Stromal cell of bone marrow (primary cell): Measurements from ENCODE around the gene PHC1.
"Not testable (repeated sequence)": the region's sequence is repeated elsewhere in the genome, so short reads cannot be mapped to it uniquely, and the experiment has no call there.

Experiments used
- DNase-seq: peaks from one replicate; pipeline ENCODE4 v3.0.0-alpha.2; 2012; ENCODE audit warnings: low read depth

PHC1 gene

DNA sequence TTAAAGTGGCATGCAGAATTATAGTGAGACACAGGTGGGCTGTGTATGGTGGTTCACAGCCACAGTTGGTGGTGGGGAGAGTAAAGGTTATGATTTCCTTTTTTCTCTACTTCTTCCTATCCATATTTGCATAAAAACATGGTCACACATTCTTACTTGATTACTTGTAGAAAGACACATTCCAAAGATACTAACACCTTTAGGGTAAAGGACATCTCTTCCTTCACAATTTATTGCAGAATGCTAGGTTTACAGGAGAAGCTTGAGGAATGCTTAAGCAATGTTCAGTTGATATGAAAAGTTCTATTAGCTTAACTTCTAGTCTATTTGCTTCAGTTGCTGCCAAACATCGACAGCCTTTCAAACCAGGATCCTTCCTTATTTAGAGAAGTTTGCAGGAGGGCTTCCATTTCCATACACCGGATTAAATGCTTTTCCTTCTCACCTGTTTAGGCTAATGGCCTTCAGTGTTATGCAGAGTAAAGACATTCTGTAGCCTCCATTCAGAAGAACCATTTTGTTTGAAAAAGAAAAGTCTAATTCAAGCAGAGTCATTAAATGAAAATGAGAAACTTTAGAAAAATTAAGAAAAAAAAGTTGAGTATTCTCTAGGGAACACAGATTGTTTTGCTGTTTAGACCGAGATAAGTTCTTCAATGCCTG lies 2.6 kb upstream of the PHC1 start:
- no peak for DNase-seq

DNA sequence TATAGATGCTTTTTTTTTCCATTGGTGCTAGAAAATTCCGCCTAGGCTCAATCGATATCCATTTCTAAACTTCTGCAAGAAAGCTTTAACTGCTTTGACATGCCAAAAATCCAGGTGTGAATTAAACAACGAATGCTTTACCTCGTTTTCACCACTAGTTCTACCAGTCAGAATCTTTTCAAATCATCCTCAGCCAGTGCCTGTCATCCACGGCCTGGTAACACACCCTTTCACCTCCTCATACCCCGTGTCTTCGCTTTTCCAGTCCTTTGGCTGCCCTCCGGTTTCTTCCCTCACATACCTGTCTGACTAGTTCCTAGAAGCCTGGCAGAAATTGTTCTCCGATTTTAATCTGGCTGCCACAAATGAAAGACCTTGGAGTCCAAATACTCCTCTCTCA lies 1.4 kb upstream of the PHC1 start:
- DNase-seq, result no peak

DNA sequence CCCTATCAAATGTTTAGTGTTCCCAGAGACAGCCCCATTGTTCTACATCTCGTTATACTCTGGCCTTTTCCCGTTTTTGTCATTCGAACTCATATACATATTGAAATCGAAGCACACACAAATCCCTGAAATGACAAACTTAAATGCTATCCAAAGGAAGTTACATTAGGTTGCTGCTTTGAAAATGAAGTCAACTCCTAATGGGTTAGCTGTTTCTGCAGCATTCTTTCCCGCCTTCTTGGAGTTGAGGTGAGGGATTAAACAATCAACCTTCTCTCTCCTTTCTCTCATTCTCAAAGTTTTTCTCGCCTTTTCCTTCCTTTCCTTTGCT lies 642 bp upstream of the PHC1 start:
- no peak for DNase-seq

DNA sequence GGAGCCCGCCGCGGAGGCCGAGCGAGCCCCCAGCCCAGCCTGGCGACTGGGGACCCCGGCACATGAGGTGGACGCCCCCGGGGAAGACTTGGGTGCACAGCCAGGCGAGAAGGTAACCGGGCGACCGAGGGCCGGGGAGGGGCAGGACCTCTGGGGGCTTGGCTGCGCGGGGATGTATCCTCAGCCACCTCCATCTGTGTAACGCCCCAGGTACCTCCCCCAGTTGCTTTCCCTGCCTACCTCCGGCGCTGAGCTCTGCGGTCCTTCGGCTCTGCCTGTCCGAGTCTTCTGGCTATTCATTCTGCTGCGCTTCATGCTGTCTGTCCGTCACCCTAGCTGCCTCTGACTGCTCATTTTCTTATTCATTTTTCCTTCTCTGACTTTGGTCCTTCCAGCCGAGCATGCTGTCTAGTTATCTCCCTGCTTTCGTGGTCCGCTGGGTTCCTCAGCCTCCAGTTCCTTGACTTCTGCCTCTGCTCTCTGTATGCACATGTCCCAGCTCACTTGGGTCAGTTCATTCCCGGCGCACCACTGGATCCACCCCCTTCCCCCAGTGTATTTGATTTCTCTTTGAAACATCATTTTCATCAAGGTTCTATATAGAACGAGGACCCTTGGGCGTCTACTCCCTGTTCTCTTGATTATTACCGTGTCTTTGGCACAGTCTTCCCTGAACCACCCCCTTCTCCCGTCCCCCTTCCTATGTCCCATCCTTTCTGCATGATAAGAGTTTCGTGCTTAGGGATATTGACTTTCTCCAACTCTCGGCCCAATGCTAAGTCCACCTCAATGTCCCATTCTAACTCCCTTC lies 612 bp downstream of the PHC1 start:
- DNase-seq, result peak; percentile 9

DNA sequence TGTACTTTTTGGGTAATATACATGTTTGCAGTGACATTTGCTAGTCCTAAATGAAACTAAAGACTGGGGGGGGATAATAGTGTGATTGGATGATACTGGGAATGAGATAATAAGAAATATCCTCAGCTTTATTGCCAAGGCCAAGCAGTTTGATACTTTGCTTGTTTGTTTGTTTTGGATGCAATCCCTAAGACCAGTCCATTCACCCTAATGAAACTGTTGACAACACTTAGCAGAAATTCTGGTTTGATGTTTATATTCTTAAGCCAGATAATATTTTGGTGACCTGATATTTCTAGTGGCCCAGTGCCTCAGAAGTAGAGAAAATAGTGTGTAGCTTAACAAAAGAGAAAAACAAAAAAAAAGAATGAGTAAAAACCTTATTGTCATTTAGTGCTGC lies 1.8 kb downstream of the PHC1 start:
- DNase-seq, result no peak

DNA sequence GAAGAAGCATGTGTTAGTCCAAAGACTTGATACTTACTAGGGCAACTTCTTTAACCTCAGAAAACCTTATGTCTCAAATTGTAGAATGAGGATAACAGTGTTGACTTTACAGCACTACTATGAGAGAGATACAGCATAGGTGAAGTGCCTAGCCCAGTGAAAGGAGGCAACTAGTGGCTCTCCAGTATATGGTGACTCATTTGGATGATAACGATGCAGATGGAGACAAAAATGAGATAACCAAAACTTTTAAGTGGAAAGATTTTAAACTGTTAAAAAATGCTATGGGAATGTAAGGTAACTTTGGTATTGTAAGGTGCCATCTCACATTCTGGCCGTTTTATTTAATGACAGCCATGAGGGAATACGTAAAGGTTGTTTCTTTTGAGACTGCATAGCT lies 2.7 kb downstream of the PHC1 start:
- no peak for DNase-seq

DNA sequence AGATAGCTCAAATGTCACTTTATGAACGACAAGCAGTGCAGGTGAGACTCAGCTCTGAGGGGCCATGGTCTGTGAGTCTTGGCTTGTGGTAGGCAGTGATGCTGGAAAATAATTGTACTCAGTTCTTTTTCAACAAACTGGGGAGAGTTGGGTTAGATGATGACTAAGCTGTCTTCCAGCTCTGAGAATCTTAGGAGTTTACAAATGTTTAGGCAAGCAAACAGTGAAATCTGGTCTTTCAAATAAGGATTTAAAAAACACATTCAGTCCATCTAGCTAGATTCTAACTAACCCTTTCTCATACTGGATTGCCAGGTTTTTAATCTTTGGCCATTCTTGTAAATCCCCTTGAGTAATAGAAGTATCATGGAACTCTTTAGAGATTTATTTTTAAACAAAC lies 3.4 kb downstream of the PHC1 start:
- peak; percentile 3 for DNase-seq

DNA sequence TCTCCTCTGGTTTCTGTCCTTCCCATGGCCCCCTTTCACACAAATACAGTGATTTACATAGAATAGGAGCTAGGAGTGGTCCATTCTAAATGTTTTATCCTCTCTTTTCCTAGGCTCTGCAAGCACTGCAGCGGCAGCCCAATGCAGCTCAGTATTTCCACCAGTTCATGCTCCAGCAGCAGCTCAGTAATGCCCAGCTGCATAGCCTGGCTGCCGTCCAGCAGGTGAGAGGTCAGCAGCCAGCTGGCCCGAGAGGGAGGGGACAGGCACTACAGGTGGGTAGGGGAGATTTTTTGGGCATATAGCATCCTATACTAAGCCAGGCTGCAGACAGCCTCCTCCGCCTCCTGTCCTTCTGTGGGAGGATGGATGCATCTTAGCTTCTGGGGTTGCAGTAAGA lies 5.3 kb downstream of the PHC1 start:
- DNase-seq, result not testable (repeated sequence)

DNA sequence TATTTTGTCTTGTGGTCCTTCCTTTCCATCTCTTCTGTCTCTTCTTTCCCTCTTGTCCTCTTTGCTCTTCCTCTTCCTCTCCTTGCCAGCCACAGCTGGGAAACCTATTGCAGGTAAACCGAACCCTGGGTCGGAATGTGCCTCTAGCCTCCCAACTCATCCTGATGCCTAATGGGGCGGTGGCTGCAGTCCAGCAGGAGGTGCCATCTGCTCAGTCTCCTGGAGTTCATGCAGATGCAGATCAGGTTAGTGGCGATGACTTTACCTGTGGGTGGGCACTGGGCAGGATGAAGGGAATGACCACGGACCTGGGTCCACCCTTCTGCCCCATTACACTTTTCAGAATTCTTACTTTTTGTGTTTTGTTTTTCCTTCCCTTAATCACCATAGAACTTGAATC lies 8.2 kb downstream of the PHC1 start:
- DNase-seq, result no peak

DNA sequence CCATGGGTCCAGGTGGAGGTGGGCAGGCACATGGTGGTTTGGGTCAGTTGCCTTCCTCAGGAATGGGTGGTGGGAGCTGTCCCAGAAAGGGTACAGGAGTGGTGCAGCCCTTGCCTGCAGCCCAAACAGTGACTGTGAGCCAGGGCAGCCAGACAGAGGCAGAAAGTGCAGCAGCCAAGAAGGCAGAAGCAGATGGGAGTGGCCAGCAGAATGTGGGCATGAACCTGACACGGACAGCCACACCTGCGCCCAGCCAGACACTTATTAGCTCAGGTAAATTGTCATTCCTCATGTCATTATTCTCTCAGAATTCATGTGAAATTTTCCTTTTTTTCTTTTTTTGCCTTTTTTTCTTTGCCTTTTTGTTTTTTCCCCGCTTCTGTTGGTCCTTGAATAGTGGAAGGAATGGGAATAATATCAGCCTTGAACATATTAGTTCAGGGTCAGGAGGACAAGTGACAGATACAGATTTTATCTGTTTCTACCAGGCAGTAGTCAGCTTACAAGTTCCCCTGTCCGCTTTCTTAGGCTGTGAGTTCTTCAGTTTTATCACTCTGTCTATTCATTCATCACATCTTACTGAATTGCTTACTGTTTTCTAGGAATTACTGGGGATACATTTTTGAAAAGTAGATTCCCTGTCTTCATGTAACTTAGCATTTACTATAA lies 16.5 kb downstream of the PHC1 start:
- DNase-seq, result not testable (repeated sequence)

DNA sequence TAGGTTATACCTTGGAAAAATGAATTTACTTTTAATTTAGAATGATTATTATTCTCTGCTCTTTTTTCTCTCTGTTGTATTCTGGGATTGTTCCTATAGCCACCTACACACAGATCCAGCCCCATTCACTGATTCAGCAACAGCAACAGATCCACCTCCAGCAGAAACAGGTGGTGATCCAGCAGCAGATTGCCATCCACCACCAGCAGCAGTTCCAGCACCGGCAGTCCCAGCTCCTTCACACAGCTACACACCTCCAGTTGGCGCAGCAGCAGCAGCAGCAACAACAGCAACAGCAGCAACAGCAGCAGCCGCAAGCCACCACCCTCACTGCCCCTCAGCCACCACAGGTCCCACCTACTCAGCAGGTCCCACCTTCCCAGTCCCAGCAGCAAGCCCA lies 18.2 kb downstream of the PHC1 start:
- not testable (repeated sequence) for DNase-seq

DNA sequence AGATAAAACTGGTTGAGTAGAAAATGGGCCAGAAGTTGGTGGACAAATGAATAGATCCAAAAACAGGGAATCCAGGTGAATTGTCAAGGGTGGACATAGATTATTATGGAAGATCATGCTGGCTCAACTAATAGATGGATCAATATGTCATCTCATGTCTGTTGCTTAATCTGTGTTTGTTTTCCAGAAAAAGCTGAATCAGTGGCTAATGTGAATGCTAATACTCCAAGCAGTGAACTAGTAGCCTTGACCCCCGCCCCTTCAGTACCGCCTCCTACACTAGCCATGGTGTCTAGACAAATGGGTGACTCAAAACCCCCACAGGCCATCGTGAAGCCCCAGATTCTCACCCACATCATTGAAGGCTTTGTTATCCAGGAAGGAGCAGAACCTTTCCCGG lies 19.8 kb downstream of the PHC1 start:
- DNase-seq, result not testable (repeated sequence)

DNA sequence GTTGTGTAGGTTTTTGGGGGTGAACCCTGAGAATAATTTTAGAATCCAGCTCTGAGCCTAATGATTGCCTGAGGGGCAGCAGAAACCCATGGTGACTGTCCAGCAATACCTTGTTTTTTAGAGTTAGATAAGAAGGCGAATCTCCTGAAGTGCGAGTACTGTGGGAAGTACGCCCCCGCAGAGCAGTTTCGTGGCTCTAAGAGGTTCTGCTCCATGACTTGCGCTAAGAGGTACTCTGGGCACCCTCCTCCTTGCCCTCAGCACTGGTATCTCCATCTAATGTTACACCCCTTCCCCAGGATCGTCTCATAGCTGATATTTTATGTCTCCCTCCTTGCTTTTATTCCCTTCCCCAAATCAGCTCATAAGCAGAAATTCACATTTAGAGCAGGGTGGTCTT lies 22.4 kb downstream of the PHC1 start:
- DNase-seq, result no peak

DNA sequence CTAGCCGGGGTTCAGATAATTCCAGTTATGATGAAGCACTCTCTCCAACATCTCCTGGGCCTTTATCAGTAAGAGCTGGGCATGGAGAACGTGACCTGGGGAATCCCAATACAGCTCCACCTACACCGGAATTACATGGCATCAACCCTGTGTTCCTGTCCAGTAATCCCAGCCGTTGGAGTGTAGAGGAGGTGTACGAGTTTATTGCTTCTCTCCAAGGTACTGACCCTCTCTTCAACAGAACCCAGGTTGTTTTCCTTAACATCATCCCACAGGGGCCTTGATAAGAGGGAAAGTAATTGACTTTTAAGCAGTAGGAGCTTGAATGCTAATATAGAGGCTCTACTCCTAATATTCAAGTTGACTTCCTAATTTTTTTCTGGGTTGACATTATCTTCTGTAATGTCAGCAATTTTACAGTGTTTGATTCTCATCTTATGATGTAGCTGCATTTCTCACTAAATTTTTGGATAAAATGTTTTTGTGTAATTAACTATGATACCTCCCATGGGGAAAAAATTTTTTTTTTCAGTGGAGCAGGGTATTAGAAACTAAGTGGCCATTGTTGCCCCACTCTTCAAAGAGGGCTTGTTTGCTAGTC lies 23.6 kb downstream of the PHC1 start:
- not testable (repeated sequence) for DNase-seq

DNA sequence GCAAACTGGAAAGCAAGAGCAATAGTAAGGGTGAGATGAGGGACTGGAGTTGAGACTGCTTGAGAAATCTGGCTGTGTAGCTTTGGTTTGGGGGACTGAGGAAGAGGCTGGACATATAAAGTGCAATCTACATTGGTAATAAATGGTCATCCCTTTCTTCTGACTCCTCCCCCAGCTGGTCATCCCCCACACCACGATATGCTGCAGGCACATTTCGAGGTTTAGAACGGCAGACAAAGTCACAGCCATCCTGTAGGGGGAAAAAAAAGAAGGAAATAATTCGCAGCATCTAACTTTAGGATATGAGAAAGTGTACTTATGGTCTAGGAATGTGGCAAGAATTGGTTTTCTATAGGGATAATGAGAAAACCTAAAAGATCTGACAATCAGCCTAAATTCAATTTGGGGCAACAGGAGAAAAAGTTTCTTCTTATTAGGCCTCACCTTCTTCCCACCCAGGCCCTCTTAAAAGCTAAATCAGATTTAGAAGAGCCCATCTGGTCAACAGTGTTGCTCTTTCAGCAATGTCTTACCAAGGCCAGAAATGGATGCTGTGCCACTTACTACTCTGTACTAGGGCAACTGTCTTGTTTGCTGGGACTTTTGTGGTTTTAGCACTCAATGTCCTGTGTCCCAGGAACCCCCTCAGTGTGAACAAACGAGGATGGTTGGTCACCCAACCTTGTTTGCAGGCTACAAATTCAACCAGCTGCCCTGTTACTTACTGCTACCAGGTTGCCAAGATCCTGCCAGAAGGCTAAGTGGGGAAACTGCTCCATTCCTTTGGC lies 27.6 kb downstream of the PHC1 start:
- DNase-seq, result no peak

DNA sequence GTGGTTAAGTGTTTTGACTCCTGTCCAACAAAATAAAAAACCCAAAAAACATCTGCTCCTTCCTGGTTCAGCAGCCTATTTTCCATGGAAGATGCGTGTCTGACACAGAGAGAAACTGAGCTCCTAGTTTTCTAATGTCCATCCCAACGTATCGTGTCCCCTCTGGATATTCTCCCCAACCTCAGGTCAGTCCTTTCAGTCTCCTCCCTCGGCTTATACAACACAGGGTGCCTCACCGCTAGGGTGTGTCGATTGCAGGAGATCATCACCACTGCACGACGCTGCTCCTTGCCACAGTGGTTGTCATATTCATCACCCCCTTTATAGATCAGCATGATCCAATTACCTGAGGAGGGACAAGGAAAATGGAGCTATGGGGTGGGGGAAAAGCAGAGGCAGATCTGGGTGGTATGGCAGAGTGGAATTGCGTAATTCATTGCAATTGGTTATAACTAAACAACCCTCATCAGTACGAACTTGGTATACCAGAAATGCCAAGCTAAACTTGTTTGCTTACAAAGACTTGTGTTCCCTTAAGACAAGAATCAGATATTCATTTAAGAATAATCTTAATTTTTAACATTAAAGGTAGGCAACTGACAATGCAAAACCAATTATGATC lies 29.4 kb downstream of the PHC1 start:
- DNase-seq, result no peak

DNA sequence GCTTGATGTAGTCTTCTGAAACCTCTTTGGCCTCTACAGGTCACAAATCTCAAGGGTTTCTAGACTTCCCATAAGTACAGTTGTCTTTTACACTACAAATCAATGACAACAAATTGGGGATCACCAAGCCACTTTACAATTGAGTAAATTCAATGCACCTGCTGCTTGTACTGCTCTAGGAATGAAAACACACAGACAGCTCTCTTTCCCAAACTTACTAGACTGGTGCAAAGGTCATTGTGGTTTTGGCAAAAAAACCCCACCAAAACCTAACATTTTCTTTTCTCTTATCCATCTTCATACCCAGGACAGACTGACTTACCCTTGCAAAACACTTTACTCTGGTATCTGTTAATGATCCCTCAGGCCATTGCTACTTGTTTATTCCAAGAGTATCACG lies 32.4 kb downstream of the PHC1 start:
- DNase-seq, result no peak

DNA sequence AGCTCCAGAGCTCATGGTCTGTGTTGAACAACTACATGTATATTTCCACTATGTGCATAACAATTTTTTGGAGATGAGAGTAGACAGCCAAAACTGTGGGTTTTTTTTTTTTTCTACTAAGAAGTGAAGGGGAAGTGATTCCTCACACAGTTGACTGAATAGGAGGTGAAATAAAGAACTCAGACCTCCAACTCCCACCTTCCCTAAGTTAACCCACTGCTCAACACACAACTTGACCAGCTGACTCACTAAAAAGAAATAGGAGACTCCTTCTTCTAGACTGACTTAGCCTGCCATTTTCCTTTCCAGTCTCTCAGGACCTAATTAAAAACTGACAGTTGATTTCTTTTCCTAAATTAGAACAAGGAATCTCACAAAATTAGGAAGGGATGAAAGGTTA lies 33.4 kb downstream of the PHC1 start:
- DNase-seq, result no peak

DNA sequence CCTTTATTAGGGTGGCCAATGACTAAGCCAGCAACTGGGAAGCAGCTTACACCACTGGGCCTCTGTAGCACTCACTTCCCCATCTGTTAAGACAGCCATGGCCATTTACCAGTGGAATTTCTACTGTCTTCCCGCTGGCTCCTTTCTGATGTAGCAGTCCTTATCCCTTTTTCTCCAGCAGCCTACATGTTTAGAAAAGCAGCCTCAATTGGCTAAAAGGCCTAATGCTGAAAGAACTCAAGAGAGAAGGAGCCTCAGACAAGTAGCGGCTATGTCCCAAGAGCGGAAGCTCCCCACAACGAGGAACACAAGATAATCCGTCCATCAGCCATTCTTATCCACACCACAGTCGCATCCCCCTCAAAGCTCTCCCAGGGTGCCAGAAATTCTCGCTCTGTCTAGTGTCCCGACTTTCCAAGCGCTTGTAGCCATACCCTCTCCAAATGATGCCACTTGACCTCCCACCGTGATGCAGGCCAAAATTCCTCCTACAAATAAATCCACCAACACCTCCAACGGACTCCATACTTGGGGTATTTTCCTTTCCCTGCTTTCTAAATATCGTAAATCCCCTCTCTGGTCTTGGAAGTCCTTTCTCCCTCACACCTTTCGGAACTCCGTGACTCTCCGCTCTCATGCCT lies 34.5 kb downstream of the PHC1 start:
- DNase-seq, result peak; percentile 3

DNA sequence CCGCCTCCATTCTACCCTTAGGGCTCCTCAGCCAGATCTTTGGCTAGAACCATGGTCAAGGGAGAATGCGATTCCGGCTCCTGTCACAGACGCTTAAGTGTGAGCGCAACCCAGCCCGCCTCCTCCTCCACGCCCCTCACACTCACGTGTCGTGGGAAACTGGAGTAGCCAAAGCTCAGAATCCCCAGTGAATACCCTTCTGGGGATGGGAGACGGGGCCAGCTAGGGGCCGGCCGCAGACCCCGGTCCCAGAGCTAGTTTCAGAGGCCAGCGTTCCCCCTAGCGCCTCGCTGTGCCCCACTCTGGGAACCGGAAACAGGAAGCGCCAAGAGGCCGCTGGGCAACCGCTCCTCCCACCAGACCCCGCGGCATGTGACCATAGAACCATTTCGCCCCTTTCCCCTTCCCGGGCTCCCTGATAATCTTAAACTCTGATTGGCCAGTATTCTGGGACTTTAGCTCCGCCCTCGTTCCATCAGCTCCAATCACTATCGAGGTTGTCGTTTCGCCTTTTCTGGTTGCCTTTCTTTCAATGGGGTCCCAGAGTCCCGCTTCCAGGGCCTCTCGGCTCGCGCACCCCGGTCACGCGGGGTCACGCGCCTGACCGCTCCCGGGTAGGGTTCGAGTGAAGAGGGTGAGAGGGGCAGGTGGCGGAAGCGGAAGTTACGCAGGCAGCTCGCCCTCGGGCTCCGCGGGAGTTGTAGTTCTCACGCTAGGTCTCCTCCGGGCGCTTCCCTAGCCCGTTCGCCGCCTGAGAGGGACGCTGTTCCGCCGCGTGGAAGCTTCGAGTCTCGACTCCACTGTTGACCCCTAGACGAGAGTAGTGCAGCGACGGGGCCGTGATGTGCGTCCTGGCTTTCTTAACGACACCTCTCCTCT lies 35.3 kb downstream of the PHC1 start, which contains the start of gene M6PR:
Gene M6PR, minus strand, starts transcription at position 304 of the 879 bp plus-strand sequence. CDS start 3,241 bp downstream, outside the sequence.
- DNase-seq, result peak; percentile 96
